WTC11 (cell line): ENCODE measurements around the gene CA11. TPM values are rescaled to one million over a fixed set of nuclear protein-coding genes. Genes with fewer than 3 reads are reported as not detected.
"Not testable (repeated sequence)": the region's sequence is repeated elsewhere in the genome, so short reads cannot be mapped to it uniquely, and the experiment has no call there.

Experiments
- ATAC-seq: fragments of 200-7000 bp; cut with Tn5 transposase; 2 replicates; pipeline ENCODE4 v1.10.0; 2021; ENCODE audit warnings: mild to moderate bottlenecking, moderate library complexity
- CTCF ChIA-PET: fragments of 300-600 bp; sonication (Branson Sonifier 250); formaldehyde crosslinking; loops from one replicate; lab custom pipeline; 2021; ENCODE audit warnings: antibody characterized with exemption; lab: Charles Lee
- POLR2A ChIA-PET: fragments of 350-600 bp; sonication (Branson Sonifier 250); formaldehyde crosslinking; loops from one replicate; lab custom pipeline; 2021; ENCODE audit warnings: antibody characterized with exemption; lab: Charles Lee
- DNase-seq: peaks from one replicate; pipeline ENCODE4 v3.0.0; 2021; ENCODE audit warnings: low spot score
- H3K27ac Mint-ChIP-seq: 2 replicates; pipeline ENCODE4 v1.8.0; 2021; ENCODE audit warnings: mixed read lengths
- H3K27me3 Mint-ChIP-seq: 2 replicates; pipeline ENCODE4 v1.8.0; 2021; ENCODE audit warnings: low read depth, mild to moderate bottlenecking, moderate library complexity, mixed read lengths
- H3K36me3 Mint-ChIP-seq: 2 replicates; pipeline ENCODE4 v1.8.0; 2021; ENCODE audit warnings: mixed read lengths
- H3K4me1 Mint-ChIP-seq: 2 replicates; pipeline ENCODE4 v1.8.0; 2022; ENCODE audit warnings: mixed read lengths
- H3K4me3 Mint-ChIP-seq: 2 replicates; pipeline ENCODE4 v1.8.0; 2021; ENCODE audit warnings: mild to moderate bottlenecking, moderate library complexity, mixed read lengths
- H3K9me3 Mint-ChIP-seq: 2 replicates; pipeline ENCODE4 v1.8.0; 2021; ENCODE audit warnings: mixed read lengths
- E2F1 ChIP-seq: sonication (generic); formaldehyde crosslinking; IDR thresholded peaks from 2 replicates; pipeline ENCODE4 v1.8.0; 2022; ENCODE audit warnings: mild to moderate bottlenecking, missing genetic modification reagents
- E2F5 ChIP-seq: sonication (generic); formaldehyde crosslinking; IDR thresholded peaks from 2 replicates; pipeline ENCODE4 v1.8.1; 2022; ENCODE audit warnings: mild to moderate bottlenecking, moderate library complexity, missing genetic modification reagents
- ERG ChIP-seq: fragments of 250-450 bp; sonication (Bioruptor Pico); IDR thresholded peaks from 2 replicates; pipeline ENCODE4 v1.8.0; 2021; ENCODE audit warnings: mild to moderate bottlenecking
- GTF2I ChIP-seq: fragments of 250-450 bp; sonication (Bioruptor Pico); conservative IDR thresholded peaks from 2 replicates; pipeline ENCODE4 v1.4.0; 2021; ENCODE audit warnings: mild to moderate bottlenecking
- HMGA2 ChIP-seq: fragments of 250-450 bp; sonication (Bioruptor Pico); IDR thresholded peaks from 2 replicates; pipeline ENCODE4 v1.4.0; 2021; ENCODE audit warnings: mild to moderate bottlenecking, moderate library complexity
- IRF1 ChIP-seq: sonication (generic); formaldehyde crosslinking; IDR thresholded peaks from 2 replicates; pipeline ENCODE4 v1.8.0; 2023; ENCODE audit warnings: missing genetic modification reagents
- NFATC4 ChIP-seq: fragments of 250-450 bp; sonication (Bioruptor Pico); IDR thresholded peaks from 2 replicates; pipeline ENCODE4 v1.9.0; 2021; ENCODE audit warnings: mild to moderate bottlenecking
- PRRX2 ChIP-seq: fragments of 250-450 bp; sonication (Bioruptor Pico); IDR thresholded peaks from 2 replicates; pipeline ENCODE4 v1.8.0; 2021; ENCODE audit warnings: mild to moderate bottlenecking
- RELA ChIP-seq: sonication (generic); formaldehyde crosslinking; IDR thresholded peaks from 2 replicates; pipeline ENCODE4 v1.8.1; 2022; ENCODE audit warnings: missing genetic modification reagents, mild to moderate bottlenecking, borderline replicate concordance
- SMAD4 ChIP-seq: sonication (generic); formaldehyde crosslinking; IDR thresholded peaks from 2 replicates; pipeline ENCODE4 v1.8.0; 2022; ENCODE audit warnings: mild to moderate bottlenecking, missing genetic modification reagents
- ZMAT4 ChIP-seq: fragments of 250-450 bp; sonication (Bioruptor Pico); IDR thresholded peaks from 2 replicates; pipeline ENCODE4 v1.9.0; 2021; ENCODE audit warnings: mild to moderate bottlenecking
- ZNF121 ChIP-seq: sonication (generic); formaldehyde crosslinking; IDR thresholded peaks from 2 replicates; pipeline ENCODE4 v1.8.0; 2023; ENCODE audit warnings: missing genetic modification reagents
- ZNF532 ChIP-seq: fragments of 250-450 bp; sonication (Bioruptor Pico); IDR thresholded peaks from 2 replicates; pipeline ENCODE4 v1.9.0; 2021; ENCODE audit warnings: mild to moderate bottlenecking, borderline replicate concordance
- total RNA-seq: library from RNA; stranded (reverse); gene quantifications from 3 replicates; pipeline ENCODE4 v1.2.3, GENCODE V29; 2021
- TF ChIP-seq, protein P1 (sequence below): fragments of 200-600 bp; IDR thresholded peaks from 2 replicates; pipeline ENCODE4 v1.8.0; 2022; ENCODE audit warnings: antibody characterized with exemption
- TF ChIP-seq, protein P2 (sequence below): sonication (generic); formaldehyde crosslinking; IDR thresholded peaks from 2 replicates; pipeline ENCODE4 v1.8.0; 2022; ENCODE audit warnings: mild to moderate bottlenecking, missing genetic modification reagents

CA11 gene
- total RNA-seq, 1 experiment from 2014 or later = 41.4 TPM

DNA sequence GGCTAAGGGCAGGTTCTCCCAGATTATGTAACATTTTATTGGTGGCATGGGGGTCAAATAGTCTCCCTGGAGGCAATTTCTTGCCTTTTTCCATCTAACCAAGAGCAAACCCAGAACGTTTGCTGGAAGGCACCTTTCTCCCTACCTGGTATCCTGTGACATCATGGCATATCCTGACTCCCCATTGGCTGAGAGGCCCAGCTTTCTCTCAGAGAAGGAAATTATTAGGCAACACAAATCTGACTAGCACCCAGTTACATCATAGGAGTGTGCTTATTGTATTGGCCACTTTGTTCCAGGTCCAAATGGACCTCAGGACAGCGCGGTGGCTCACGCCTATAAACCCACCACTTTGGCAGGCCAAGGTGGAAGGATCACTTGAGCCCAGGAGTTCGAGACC lies 13.8 kb upstream of the CA11 start (continued):
- TF ChIP-seq NFATC4 = no peak
- TF ChIP-seq, all 79 proteins: peak for 0

DNA sequence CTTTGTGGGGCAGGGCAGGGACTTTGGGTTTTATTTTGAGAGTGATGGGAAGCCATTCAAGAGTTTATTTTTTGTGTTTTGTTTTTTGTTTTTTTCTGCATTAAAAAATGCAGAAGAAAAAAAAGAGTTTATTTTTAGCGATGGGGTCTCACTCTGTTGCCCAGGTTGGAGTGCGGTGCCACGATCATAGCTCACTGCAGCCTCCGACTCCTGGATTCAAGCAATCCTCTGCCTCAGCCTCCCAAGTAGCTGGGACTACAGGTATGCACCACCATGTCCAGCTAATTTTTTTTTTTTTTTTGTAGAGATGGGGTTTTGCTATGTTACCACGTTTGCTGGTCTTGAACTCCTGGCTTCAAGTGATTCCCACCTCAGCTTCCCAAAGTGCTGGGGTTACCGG lies 12.5 kb upstream of the CA11 start:
- no peak overlapping the region for H3K4me3 Mint-ChIP-seq
- H3K4me1 Mint-ChIP-seq = peaks cover 16% of the 10 kb centered on the region
- peaks cover 6% of the 10 kb centered on the region for H3K36me3 Mint-ChIP-seq
- POLR2A ChIA-PET = no interaction called here
- ATAC-seq (no peak), DNase-seq (no peak)
- H3K27me3 Mint-ChIP-seq = peaks cover 23% of the 10 kb centered on the region
- peaks cover 6% of the 10 kb centered on the region for H3K9me3 Mint-ChIP-seq
- no peak overlapping the region for H3K27ac Mint-ChIP-seq
- CTCF ChIA-PET = no interaction called here
- 0 out of 2 replicates have a peak, but pooled peaks have one; percentile 27 for TF ChIP-seq ZNF121 (CRISPR knock-in tag)
- TF ChIP-seq SMAD4 (CRISPR knock-in tag) = no peak
- TF ChIP-seq, all 79 proteins: peak for 1

DNA sequence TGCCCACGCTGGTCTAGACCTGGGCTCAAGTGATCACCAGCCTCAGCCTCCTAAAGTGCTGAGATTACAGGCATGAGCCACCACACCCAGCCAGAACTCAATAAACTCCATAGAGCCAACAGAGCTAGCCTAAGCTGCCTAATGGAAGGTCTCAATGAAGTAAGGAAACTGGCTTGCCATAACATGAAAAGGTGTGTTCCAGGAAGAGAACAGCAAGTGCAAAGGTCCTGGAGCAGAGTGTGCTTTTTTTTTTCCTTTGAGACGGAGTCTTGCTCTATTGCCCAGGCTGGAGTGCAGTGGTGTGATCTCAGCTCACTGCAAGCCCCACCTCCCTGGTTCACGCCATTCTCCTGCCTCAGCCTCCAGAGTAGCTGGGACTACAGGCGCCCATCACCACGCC lies 11.8 kb upstream of the CA11 start:
- H3K27ac Mint-ChIP-seq, H3K36me3 Mint-ChIP-seq, POLR2A ChIA-PET, DNase-seq, H3K9me3 Mint-ChIP-seq, ATAC-seq, H3K4me3 Mint-ChIP-seq: not testable (repeated sequence)
- Mint-ChIP-seq H3K4me1 (peaks cover 16% of the 10 kb centered on the region), H3K27me3 (peaks cover 20% of the 10 kb centered on the region)
- CTCF ChIA-PET = interaction anchor here (1.0 to 1.6 kb wide), 3 partner anchors 12 to 138 kb away, joined by 4 to 7 read pairs (median 5); partner anchors contain the start of gene CA11
- TF ChIP-seq ZNF121 (CRISPR knock-in tag) = 0 out of 2 replicates have a peak, but pooled peaks have one; percentile 23

GRCh38 chr19:48656840-48657474 lies 11.0 kb upstream of the CA11 start:
- POLR2A ChIA-PET = no interaction called here

More at GRCh38 chr19:48656840-48657474, 11.0 kb upstream of the CA11 start:
- CTCF ChIA-PET = interaction anchor here (1.0 to 1.6 kb wide), 3 partner anchors 11 to 139 kb away, joined by 4 to 7 read pairs (median 5); partner anchors contain the start of gene CA11
- peaks cover 19% of the 10 kb centered on the region for H3K27me3 Mint-ChIP-seq
- peaks cover 6% of the 10 kb centered on the region for H3K36me3 Mint-ChIP-seq
- H3K4me1 Mint-ChIP-seq = peaks cover 19% of the 10 kb centered on the region
- H3K9me3 Mint-ChIP-seq = peaks cover 6% of the 10 kb centered on the region
- ATAC-seq (no peak), DNase-seq (no peak)
- no peak overlapping the region for H3K4me3 Mint-ChIP-seq
- TF ChIP-seq HMGA2 = no peak
- no peak for TF ChIP-seq E2F1 (CRISPR knock-in tag)
- no peak for TF ChIP-seq RELA
- TF ChIP-seq IRF1 = no peak
- no peak for TF ChIP-seq GTF2I
- TF ChIP-seq ZNF532 (CRISPR knock-in tag) = no peak
- TF ChIP-seq, protein P1, sequence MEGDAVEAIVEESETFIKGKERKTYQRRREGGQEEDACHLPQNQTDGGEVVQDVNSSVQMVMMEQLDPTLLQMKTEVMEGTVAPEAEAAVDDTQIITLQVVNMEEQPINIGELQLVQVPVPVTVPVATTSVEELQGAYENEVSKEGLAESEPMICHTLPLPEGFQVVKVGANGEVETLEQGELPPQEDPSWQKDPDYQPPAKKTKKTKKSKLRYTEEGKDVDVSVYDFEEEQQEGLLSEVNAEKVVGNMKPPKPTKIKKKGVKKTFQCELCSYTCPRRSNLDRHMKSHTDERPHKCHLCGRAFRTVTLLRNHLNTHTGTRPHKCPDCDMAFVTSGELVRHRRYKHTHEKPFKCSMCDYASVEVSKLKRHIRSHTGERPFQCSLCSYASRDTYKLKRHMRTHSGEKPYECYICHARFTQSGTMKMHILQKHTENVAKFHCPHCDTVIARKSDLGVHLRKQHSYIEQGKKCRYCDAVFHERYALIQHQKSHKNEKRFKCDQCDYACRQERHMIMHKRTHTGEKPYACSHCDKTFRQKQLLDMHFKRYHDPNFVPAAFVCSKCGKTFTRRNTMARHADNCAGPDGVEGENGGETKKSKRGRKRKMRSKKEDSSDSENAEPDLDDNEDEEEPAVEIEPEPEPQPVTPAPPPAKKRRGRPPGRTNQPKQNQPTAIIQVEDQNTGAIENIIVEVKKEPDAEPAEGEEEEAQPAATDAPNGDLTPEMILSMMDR = no peak
- TF ChIP-seq ERG = no peak
- no peak for TF ChIP-seq PRRX2 (CRISPR knock-in tag)
- no peak for TF ChIP-seq E2F5 (CRISPR knock-in tag)
- no peak for TF ChIP-seq ZMAT4
- no peak for TF ChIP-seq NFATC4
- TF ChIP-seq, protein P2, sequence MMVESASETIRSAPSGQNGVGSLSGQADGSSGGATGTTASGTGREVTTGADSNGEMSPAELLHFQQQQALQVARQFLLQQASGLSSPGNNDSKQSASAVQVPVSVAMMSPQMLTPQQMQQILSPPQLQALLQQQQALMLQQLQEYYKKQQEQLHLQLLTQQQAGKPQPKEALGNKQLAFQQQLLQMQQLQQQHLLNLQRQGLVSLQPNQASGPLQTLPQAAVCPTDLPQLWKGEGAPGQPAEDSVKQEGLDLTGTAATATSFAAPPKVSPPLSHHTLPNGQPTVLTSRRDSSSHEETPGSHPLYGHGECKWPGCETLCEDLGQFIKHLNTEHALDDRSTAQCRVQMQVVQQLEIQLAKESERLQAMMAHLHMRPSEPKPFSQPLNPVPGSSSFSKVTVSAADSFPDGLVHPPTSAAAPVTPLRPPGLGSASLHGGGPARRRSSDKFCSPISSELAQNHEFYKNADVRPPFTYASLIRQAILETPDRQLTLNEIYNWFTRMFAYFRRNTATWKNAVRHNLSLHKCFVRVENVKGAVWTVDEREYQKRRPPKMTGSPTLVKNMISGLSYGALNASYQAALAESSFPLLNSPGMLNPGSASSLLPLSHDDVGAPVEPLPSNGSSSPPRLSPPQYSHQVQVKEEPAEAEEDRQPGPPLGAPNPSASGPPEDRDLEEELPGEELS (CRISPR knock-in tag) = no peak
- H3K27ac Mint-ChIP-seq = no peak overlapping the region
